ENCODE measurements around the gene ODAD4.

GRCh38 chr17:41928693-41929251, 1.6 kb upstream of the ODAD4 start:
- no peak for TF ChIP-seq CTCF (IDR thresholded peaks at IDR 0.05)
- no peak for TF ChIP-seq POLR2A (IDR thresholded peaks at IDR 0.05)

All from tibial nerve (tissue), 3 donors.